H1 (cell line): ENCODE measurements around the gene PRSS38. TPM values are rescaled to one million over a fixed set of nuclear protein-coding genes. Genes with fewer than 3 reads are reported as not detected.

Experiments used
- CTCF ChIA-PET: fragments of 300-600 bp; sonication (Branson Sonifier 250); formaldehyde crosslinking; loops from one replicate; lab custom pipeline; 2021; ENCODE audit not compliant: partially characterized antibody; lab: Charles Lee
- POLR2A ChIA-PET: fragments of 300-600 bp; sonication (Branson Sonifier 250); formaldehyde crosslinking; loops from one replicate; lab custom pipeline; 2021; ENCODE audit warnings: inconsistent platforms; ENCODE audit not compliant: partially characterized antibody; lab: Charles Lee
- DNase-seq, 2 experiments: peaks; one replicate each; pipeline versions ENCODE4 v3.0.0 to v3.0.0-alpha.2; 2010 to 2022; ENCODE audit warnings: low spot score in 2 of 2, low read depth in 1 of 2, mixed read lengths in 1 of 2
- FAIRE-seq: peaks from 2 replicates; lab custom pipeline; 2011; peaks lifted over from hg19 to GRCh38; lab: Jason Lieb, UNC
- H2AFZ ChIP-seq: 2 replicates; pipeline ENCODE4 v1.8.1; 2012; ENCODE audit warnings: low read length, inconsistent platforms
- H2AK5ac ChIP-seq: 2 replicates; pipeline ENCODE4 v1.6.1; 2013; ENCODE audit warnings: low read depth, low read length
- H2BK120ac ChIP-seq: replicated peaks from 2 replicates; pipeline ENCODE3; 2013; ENCODE audit warnings: low read depth, low read length, inconsistent platforms
- H2BK12ac ChIP-seq: 2 replicates; pipeline ENCODE4 v1.6.1; 2013; ENCODE audit warnings: low read depth, low read length
- H2BK15ac ChIP-seq: 2 replicates; pipeline ENCODE4 v1.6.1; 2013; ENCODE audit warnings: low read length
- H2BK20ac ChIP-seq: 2 replicates; pipeline ENCODE4 v1.6.1; 2013; ENCODE audit warnings: low read length
- H2BK5ac ChIP-seq: 2 replicates; pipeline ENCODE4 v1.6.1; 2013; ENCODE audit warnings: low read depth, low read length
- H3K14ac ChIP-seq: 2 replicates; pipeline ENCODE4 v1.6.1; 2013; ENCODE audit warnings: inconsistent platforms; ENCODE audit not compliant: insufficient read length
- H3K18ac ChIP-seq: 2 replicates; pipeline ENCODE4 v1.6.1; 2013; ENCODE audit warnings: low read length; ENCODE audit errors: extremely low read depth
- H3K23ac ChIP-seq: 2 replicates; pipeline ENCODE4 v1.6.1; 2013; ENCODE audit warnings: inconsistent platforms; ENCODE audit not compliant: insufficient read length
- H3K23me2 ChIP-seq: 2 replicates; pipeline ENCODE4 v1.6.1; 2013; ENCODE audit warnings: low read depth, low read length
- H3K27ac ChIP-seq: 2 replicates; pipeline ENCODE4 v1.6.1; 2011; ENCODE audit warnings: low read depth, low read length, inconsistent platforms
- H3K27me3 ChIP-seq, 4 experiments: replicated peaks in 1 of 4; 1 replicate in 1 of 4; 2 replicates in 3 of 4; pipeline versions ENCODE4 v1.6.1 to v1.8.1; 2011 to 2013; ENCODE audit warnings: low read length in 3 of 4, mild to moderate bottlenecking in 3 of 4, inconsistent platforms in 2 of 4, mixed read lengths in 2 of 4, moderate library complexity in 1 of 4; ENCODE audit not compliant: control insufficient read depth in 3 of 4, insufficient read depth in 3 of 4; ENCODE audit errors: extremely low read depth in 1 of 4
- H3K36me3 ChIP-seq, 4 experiments: 2 replicates each; pipeline versions ENCODE4 v1.6.1 to v1.8.1; 2011 to 2013; ENCODE audit warnings: mild to moderate bottlenecking in 4 of 4, low read length in 3 of 4, moderate library complexity in 2 of 4, control low read depth in 1 of 4, inconsistent platforms in 1 of 4; ENCODE audit not compliant: insufficient read depth in 4 of 4, control insufficient read depth in 2 of 4
- H3K4ac ChIP-seq: replicated peaks from 2 replicates; pipeline ENCODE3; 2013; ENCODE audit warnings: low read length, low read depth, mixed read lengths, inconsistent platforms; ENCODE audit not compliant: insufficient read length
- H3K4me1 ChIP-seq, 4 experiments: replicated peaks in 1 of 4; 1 replicate in 1 of 4; 2 replicates in 3 of 4; pipeline versions ENCODE4 v1.6.1 to v1.8.1; 2011 to 2013; ENCODE audit warnings: low read length in 3 of 4, inconsistent platforms in 2 of 4, mixed read lengths in 1 of 4; ENCODE audit not compliant: insufficient read depth in 4 of 4, control insufficient read depth in 3 of 4
- H3K4me2 ChIP-seq, 2 experiments: 2 replicates each; pipeline versions ENCODE4 v1.6.1 to v1.8.1; 2011 to 2013; ENCODE audit warnings: low read depth in 2 of 2, low read length in 2 of 2, control low read depth in 1 of 2, inconsistent platforms in 1 of 2, mild to moderate bottlenecking in 1 of 2; ENCODE audit not compliant: insufficient read depth in 1 of 2
- H3K4me3 ChIP-seq, 4 experiments: fragments of 200-600, 300-600 bp in 1 of 4; sonication (generic), shearing (Covaris generic), sonication (Bioruptor Twin) in 1 of 4; 2 replicates each; pipeline versions ENCODE4 v1.5.1 to v1.8.1; 2011 to 2016; ENCODE audit warnings: low read length in 4 of 4, low read depth in 3 of 4, control low read depth in 2 of 4, inconsistent platforms in 2 of 4, mild to moderate bottlenecking in 2 of 4, mixed read lengths in 1 of 4, moderate library complexity in 1 of 4; ENCODE audit not compliant: insufficient read depth in 2 of 4; ENCODE audit errors: extremely low read depth in 1 of 4
- H3K56ac ChIP-seq: replicated peaks from 2 replicates; pipeline ENCODE3; 2013; ENCODE audit warnings: low read depth, mild to moderate bottlenecking, mixed read lengths, low read length, inconsistent platforms; ENCODE audit not compliant: insufficient read length
- H3K79me1 ChIP-seq: 2 replicates; pipeline ENCODE4 v1.6.1; 2013; ENCODE audit warnings: low read depth, low read length, control low read depth
- H3K79me2 ChIP-seq, 2 experiments: 2 replicates each; pipeline versions ENCODE4 v1.6.1 to v1.8.1; 2012 to 2013; ENCODE audit warnings: low read length in 2 of 2, mild to moderate bottlenecking in 2 of 2, inconsistent platforms in 1 of 2; ENCODE audit not compliant: insufficient read depth in 2 of 2, control insufficient read depth in 1 of 2
- H3K9ac ChIP-seq, 4 experiments: replicated peaks in 1 of 4; 1 replicate in 1 of 4; 2 replicates in 3 of 4; pipeline versions ENCODE4 v1.6.1 to v1.8.1; 2011 to 2013; ENCODE audit warnings: low read depth in 3 of 4, low read length in 3 of 4, control low read depth in 2 of 4, mild to moderate bottlenecking in 2 of 4, moderate library complexity in 2 of 4, inconsistent platforms in 1 of 4; ENCODE audit errors: extremely low read depth in 1 of 4
- H3K9me3 ChIP-seq, 2 experiments: 2 replicates each; pipeline versions ENCODE4 v1.6.1 to v1.8.1; 2012 to 2013; ENCODE audit warnings: mild to moderate bottlenecking in 2 of 2, moderate library complexity in 2 of 2, control low read depth in 1 of 2, inconsistent platforms in 1 of 2, low read depth in 1 of 2, low read length in 1 of 2, mixed read lengths in 1 of 2; ENCODE audit not compliant: insufficient read depth in 2 of 2
- H4K20me1 ChIP-seq, 2 experiments: replicated peaks in 1 of 2; 2 replicates each; pipeline versions ENCODE3 to v1.8.1; 2011 to 2013; ENCODE audit warnings: inconsistent platforms in 2 of 2, low read length in 2 of 2, mild to moderate bottlenecking in 1 of 2; ENCODE audit not compliant: insufficient read depth in 2 of 2, control insufficient read depth in 1 of 2
- H4K5ac ChIP-seq: 2 replicates; pipeline ENCODE4 v1.6.1; 2013; ENCODE audit warnings: low read length, low read depth, mixed read lengths, inconsistent platforms; ENCODE audit not compliant: insufficient read length
- H4K8ac ChIP-seq: 2 replicates; pipeline ENCODE4 v1.8.0; 2013; ENCODE audit warnings: mild to moderate bottlenecking, moderate library complexity, low read length, inconsistent platforms; ENCODE audit not compliant: insufficient read depth; ENCODE audit errors: extremely low read depth
- H4K91ac ChIP-seq: replicated peaks from 2 replicates; pipeline ENCODE3; 2013; ENCODE audit warnings: low read length, mixed read lengths, inconsistent platforms; ENCODE audit not compliant: insufficient read length
- BACH1 ChIP-seq: IDR thresholded peaks from 2 replicates; pipeline ENCODE4 v1.6.1; 2012; ENCODE audit warnings: low read length, improper control_type of control experiment
- CHD1 ChIP-seq: IDR thresholded peaks from 2 replicates; pipeline ENCODE4 v1.6.1; 2012; ENCODE audit warnings: low read depth, low read length, improper control_type of control experiment
- EZH2 ChIP-seq: fragments of 200-600 bp; sonication (generic); IDR thresholded peaks from 2 replicates; pipeline ENCODE4 v1.7.1; 2012; ENCODE audit warnings: low read depth, mild to moderate bottlenecking, moderate library complexity, low read length, inconsistent platforms; ENCODE audit not compliant: severe bottlenecking
- HDAC2 ChIP-seq, 2 experiments: fragments of 300-600 bp in 1 of 2; sonication (generic) in 1 of 2; IDR thresholded peaks; 2 replicates each; pipeline ENCODE4 v1.6.1; 2011 to 2012; ENCODE audit warnings: low read depth in 2 of 2, low read length in 2 of 2, mild to moderate bottlenecking in 2 of 2, moderate library complexity in 2 of 2, borderline replicate concordance in 1 of 2, inconsistent platforms in 1 of 2
- JUN ChIP-seq: IDR thresholded peaks from 2 replicates; pipeline ENCODE4 v1.6.1; 2011; ENCODE audit warnings: low read depth, mild to moderate bottlenecking, improper control_type of control experiment, low read length
- KDM1A ChIP-seq: fragments of 200-600, 300-600 bp; sonication (generic); IDR thresholded peaks from 2 replicates; pipeline ENCODE4 v1.7.1; 2016; ENCODE audit warnings: mild to moderate bottlenecking, low read length, borderline replicate concordance
- POLR2AphosphoS5 ChIP-seq: IDR thresholded peaks from 2 replicates; pipeline ENCODE4 v1.6.1; 2011; ENCODE audit warnings: low read depth, low read length
- POU5F1 ChIP-seq: IDR thresholded peaks from 2 replicates; pipeline ENCODE4 v1.6.1; 2011; ENCODE audit warnings: low read depth, mild to moderate bottlenecking, low read length, moderate library complexity
- SAP30 ChIP-seq: fragments of 300-600 bp; sonication (generic); IDR thresholded peaks from 2 replicates; pipeline ENCODE4 v1.7.1; 2012; ENCODE audit warnings: low read length, moderate library complexity, mild to moderate bottlenecking, inconsistent platforms; ENCODE audit not compliant: insufficient read depth, insufficient replicate concordance
- SP2 ChIP-seq: IDR thresholded peaks from 2 replicates; pipeline ENCODE4 v1.6.1; 2012; ENCODE audit warnings: mild to moderate bottlenecking, low read length, inconsistent platforms
- ZNF274 ChIP-seq: IDR thresholded peaks from 2 replicates; pipeline ENCODE4 v1.7.0; 2012; ENCODE audit warnings: low read length, borderline replicate concordance; ENCODE audit errors: extremely low read depth
- WGBS, 2 experiments: shearing (Covaris generic) in 1 of 2; methylation state at CpG; one replicate each; pipeline versions ENCODE4 v1.1.6 to v1.1.7; 2013 to 2015; ENCODE audit warnings: low lambda C conversion rate in 2 of 2, mixed read lengths in 2 of 2, inconsistent platforms in 1 of 2, low coverage in 1 of 2, missing lambda C conversion rate in 1 of 2; ENCODE audit not compliant: insufficient replicate concordance in 2 of 2, insufficient coverage in 1 of 2, insufficient read length in 1 of 2; ENCODE audit errors: extremely low coverage in 1 of 2, missing lambda C conversion rate in 1 of 2; 5-methylcytosine and 5-hydroxymethylcytosine counted together
- polyA plus RNA-seq, 7 experiments: library from polyadenylated mRNA; depleted of rRNA in 3 of 7; stranded (reverse) in 5 of 7; unstranded in 2 of 7; fragments of >200 nt in 5 of 7; fragments of 200-250 nt in 2 of 7; gene quantifications; 1 replicate in 5 of 7; 2 replicates in 1 of 7; 4 replicates in 1 of 7; pipeline versions ENCODE4 v1.2.1 to v1.2.3, GENCODE V29; 2011 to 2013; ENCODE audit warnings: missing spikeins in 2 of 7, mixed read lengths in 2 of 7
- total RNA-seq: library from RNA; stranded (reverse); fragmentation: NEBNext Ultra II Directional; extraction: Animal tissue kit (Norgen Biotek cat#: 25700); gene quantifications from 2 replicates; pipeline ENCODE4 v1.2.1, GENCODE V29; 2021
- TF ChIP-seq, protein P1 (sequence below): IDR thresholded peaks from 2 replicates; pipeline ENCODE4 v1.6.1; 2012; ENCODE audit warnings: inconsistent platforms
- TF ChIP-seq, protein P2 (sequence below): IDR thresholded peaks from 2 replicates; pipeline ENCODE4 v1.6.1; 2011; ENCODE audit warnings: low read depth, mild to moderate bottlenecking, low read length; ENCODE audit not compliant: insufficient read depth

Gene PRSS38
- total and polyA plus RNA-seq, 2 of the 8 experiments (the other 6 are each of a cell fraction or from before 2014, with no cell fraction given): not detected

DNA sequence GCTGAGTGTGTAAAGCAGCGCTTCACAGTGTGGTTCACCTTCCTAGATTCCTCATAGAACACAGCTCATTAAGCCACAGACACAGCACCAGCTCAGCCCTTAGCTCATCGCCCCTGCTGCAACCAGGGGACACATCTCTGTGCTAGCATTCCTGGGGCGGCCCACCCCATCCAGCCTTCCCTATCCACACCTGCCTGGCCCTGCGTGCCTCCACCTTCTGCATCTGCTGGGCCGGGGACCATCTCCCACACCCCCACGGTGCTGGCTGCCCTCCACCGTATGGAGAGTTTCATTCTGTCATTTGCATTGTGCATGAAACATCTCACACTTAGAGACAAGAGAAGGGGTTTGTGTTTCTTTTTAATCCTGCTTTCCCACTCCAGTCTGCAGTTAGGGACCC, 35.8 kb upstream of the PRSS38 start:
- Histone ChIP-seq H2BK12ac (no peak overlapping the region), H2BK120ac (no peak overlapping the region), H3K18ac (no peak overlapping the region), H3K14ac (no peak overlapping the region), H2BK15ac (no peak overlapping the region), H3K27me3 (no peaks in the 10 kb centered on the region), H3K79me2 (no peaks in the 10 kb centered on the region), H3K79me1 (no peaks in the 10 kb centered on the region), H4K91ac (no peak overlapping the region), H3K9ac (no peak overlapping the region), H3K56ac (no peak overlapping the region), H3K27ac (no peak overlapping the region), H3K23me2 (no peaks in the 10 kb centered on the region), H2AFZ (no peak overlapping the region), H3K4me2 (no peak overlapping the region), H4K5ac (no peak overlapping the region), H3K4me3 (no peak overlapping the region), H4K20me1 (peaks cover 0 to 12% of the 10 kb centered on the region in 2 experiments), H3K36me3 (peaks cover 0 to 10% (median 0%) of the 10 kb centered on the region in 4 experiments; a peak in 1 of 8 replicates), H2AK5ac (no peak overlapping the region), H4K8ac (no peak overlapping the region), H3K4ac (no peak overlapping the region), H3K9me3 (no peaks in the 10 kb centered on the region), H2BK20ac (no peak overlapping the region), H3K23ac (no peak overlapping the region), H3K4me1 (no peaks in the 10 kb centered on the region), H2BK5ac (no peak overlapping the region; the same call in 1 of the 2 replicates)
- ChIA-PET CTCF (interaction anchor here (0.7 to 2.9 kb wide), 6 partner anchors 10 to 174 kb away, joined by 3 to 16 read pairs (median 3); no protein-coding TSS in a partner anchor), POLR2A (no interaction called here)
- no peak for DNase-seq
- no peak for FAIRE-seq
- WGBS, 2 experiments: 90% methylated on average over 7 of the region's 7 CpGs; no CpG with 5 or more reads in 1 of the 2 experiments
- TF ChIP-seq JUN (no peak), HDAC2 (IDR thresholded peaks at IDR 0.05; ENCODE audit: borderline replicate concordance in 1 of 2, low read depth in 2 of 2, low read length in 2 of 2) (no peak), ZNF274 (no peak), CHD1 (no peak), BACH1 (no peak), SP2 (no peak), POU5F1 (no peak), SAP30 (no peak), KDM1A (no peak), POLR2AphosphoS5 (no peak), EZH2 (no peak)
- TF ChIP-seq, protein P1, sequence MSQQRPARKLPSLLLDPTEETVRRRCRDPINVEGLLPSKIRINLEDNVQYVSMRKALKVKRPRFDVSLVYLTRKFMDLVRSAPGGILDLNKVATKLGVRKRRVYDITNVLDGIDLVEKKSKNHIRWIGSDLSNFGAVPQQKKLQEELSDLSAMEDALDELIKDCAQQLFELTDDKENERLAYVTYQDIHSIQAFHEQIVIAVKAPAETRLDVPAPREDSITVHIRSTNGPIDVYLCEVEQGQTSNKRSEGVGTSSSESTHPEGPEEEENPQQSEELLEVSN: no peak
- TF ChIP-seq, protein P2, sequence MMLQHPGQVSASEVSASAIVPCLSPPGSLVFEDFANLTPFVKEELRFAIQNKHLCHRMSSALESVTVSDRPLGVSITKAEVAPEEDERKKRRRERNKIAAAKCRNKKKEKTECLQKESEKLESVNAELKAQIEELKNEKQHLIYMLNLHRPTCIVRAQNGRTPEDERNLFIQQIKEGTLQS: no peak
